CD14-positive monocyte (primary cell): Measurements from ENCODE around the gene COG7. TPM values are rescaled to one million over a fixed set of nuclear protein-coding genes. Genes with fewer than 3 reads are reported as not detected.

Source experiments
- DNase-seq, 3 donors: peaks; one replicate each; pipeline ENCODE4 v3.0.0-alpha.2; 2011 to 2022
- H2AFZ ChIP-seq: 2 replicates; pipeline ENCODE4 v1.6.0; 2012; ENCODE audit warnings: mild to moderate bottlenecking, low read depth, low read length, inconsistent platforms; ENCODE audit not compliant: insufficient read depth, poor library complexity, severe bottlenecking
- H3K27ac ChIP-seq, 2 donors: 1 replicate in 1 of 2; 2 replicates in 1 of 2; pipeline ENCODE4 v1.5.1; 2012 to 2013; ENCODE audit warnings: low read length in 2 of 2, control low read depth in 1 of 2, inconsistent platforms in 1 of 2, low read depth in 1 of 2, mild to moderate bottlenecking in 1 of 2
- H3K27me3 ChIP-seq, 2 donors: one replicate each; pipeline versions ENCODE4 v1.6.0 to v1.6.1; 2011 to 2013; ENCODE audit warnings: low read length in 2 of 2; ENCODE audit not compliant: control insufficient read depth in 2 of 2, insufficient read depth in 2 of 2
- H3K36me3 ChIP-seq, 2 donors: replicated peaks in 1 of 2; 1 replicate in 1 of 2; 2 replicates in 1 of 2; pipeline versions ENCODE4 v1.5.1 to v1.6.1; 2012 to 2013; ENCODE audit warnings: low read length in 2 of 2, control low read depth in 1 of 2, inconsistent platforms in 1 of 2, mild to moderate bottlenecking in 1 of 2; ENCODE audit not compliant: insufficient read depth in 2 of 2, control insufficient read depth in 1 of 2
- H3K4me1 ChIP-seq, 2 donors: 1 replicate in 1 of 2; 2 replicates in 1 of 2; pipeline versions ENCODE4 v1.5.1 to v1.6.1; 2012 to 2013; ENCODE audit warnings: low read length in 2 of 2, control low read depth in 1 of 2, inconsistent platforms in 1 of 2, mild to moderate bottlenecking in 1 of 2, moderate library complexity in 1 of 2; ENCODE audit not compliant: insufficient read depth in 2 of 2, control insufficient read depth in 1 of 2
- H3K4me2 ChIP-seq: replicated peaks from 2 replicates; pipeline ENCODE3; 2012; ENCODE audit warnings: low read length, moderate library complexity, mild to moderate bottlenecking; ENCODE audit not compliant: poor library complexity, severe bottlenecking; ENCODE audit errors: extremely low read depth
- H3K4me3 ChIP-seq, 3 experiments: fragments of 200-600 bp in 1 of 3; sonication (generic) in 1 of 3; replicated peaks in 1 of 3; 1 replicate in 2 of 3; 2 replicates in 1 of 3; pipeline ENCODE4 v1.5.1; 2011 to 2013; ENCODE audit warnings: low read length in 3 of 3, mild to moderate bottlenecking in 3 of 3, control low read depth in 2 of 3, low read depth in 2 of 3, inconsistent platforms in 1 of 3, moderate library complexity in 1 of 3
- H3K79me2 ChIP-seq: 2 replicates; pipeline ENCODE4 v1.6.0; 2012; ENCODE audit warnings: mild to moderate bottlenecking, control low read depth, inconsistent platforms, low read length, moderate library complexity; ENCODE audit not compliant: insufficient read depth
- H3K9ac ChIP-seq: 2 replicates; pipeline ENCODE4 v1.6.0; 2017; ENCODE audit warnings: low read length, mild to moderate bottlenecking; ENCODE audit not compliant: insufficient read depth, poor library complexity, severe bottlenecking
- H3K9me3 ChIP-seq, 2 donors: replicated peaks in 1 of 2; 1 replicate in 1 of 2; 2 replicates in 1 of 2; pipeline versions ENCODE4 v1.5.1 to v1.6.1; 2012 to 2013; ENCODE audit warnings: low read length in 2 of 2, control low read depth in 1 of 2; ENCODE audit not compliant: control insufficient read depth in 1 of 2, insufficient read depth in 1 of 2
- H4K20me1 ChIP-seq: 2 replicates; pipeline ENCODE4 v1.6.0; 2012; ENCODE audit warnings: mild to moderate bottlenecking, low read length, control low read depth, moderate library complexity; ENCODE audit not compliant: insufficient read depth
- H3K27ac Mint-ChIP-seq, 7 donors: one replicate each; pipeline ENCODE4 v1.8.0; 2020; ENCODE audit warnings: mild to moderate bottlenecking in 7 of 7, mixed read lengths in 7 of 7, moderate library complexity in 6 of 7, inconsistent platforms in 2 of 7
- H3K27me3 Mint-ChIP-seq, 3 donors: one replicate each; pipeline ENCODE4 v1.8.0; 2021 to 2022; ENCODE audit warnings: low read depth in 3 of 3, mild to moderate bottlenecking in 3 of 3, mixed read lengths in 3 of 3, moderate library complexity in 3 of 3, inconsistent platforms in 1 of 3
- H3K36me3 Mint-ChIP-seq, 2 donors: one replicate each; pipeline ENCODE4 v1.8.0; 2020; ENCODE audit warnings: mixed read lengths in 2 of 2, inconsistent platforms in 1 of 2, mild to moderate bottlenecking in 1 of 2
- H3K4me1 Mint-ChIP-seq: one replicate; pipeline ENCODE4 v1.8.0; 2020; ENCODE audit warnings: mild to moderate bottlenecking, mixed read lengths
- H3K4me3 Mint-ChIP-seq, 2 donors: one replicate each; pipeline ENCODE4 v1.8.0; 2020; ENCODE audit warnings: mild to moderate bottlenecking in 2 of 2, mixed read lengths in 2 of 2, moderate library complexity in 1 of 2
- H3K9me3 Mint-ChIP-seq, 7 donors: one replicate each; pipeline ENCODE4 v1.8.0; 2020 to 2022; ENCODE audit warnings: mixed read lengths in 7 of 7, mild to moderate bottlenecking in 6 of 7, moderate library complexity in 6 of 7, inconsistent platforms in 2 of 7
- WGBS: methylation state at CpG from one replicate; pipeline ENCODE4 v1.1.5; 2013; ENCODE audit warnings: missing lambda C conversion rate; ENCODE audit not compliant: insufficient coverage; 5-methylcytosine and 5-hydroxymethylcytosine counted together
- intact Hi-C, 2 donors: fragments of 100-400 bp; cut with micrococcal nuclease; formaldehyde crosslinking; loops; one replicate each; pipeline versions ENCODE4 v1.15.0 to v1.15.1; 2023
- polyA plus RNA-seq, 3 donors: library from polyadenylated mRNA; depleted of rRNA in 1 of 3; unstranded in 2 of 3; stranded (reverse) in 1 of 3; fragments of 300-500 nt in 2 of 3; fragments of >200 nt in 1 of 3; fragmentation: Illumina TruSeq in 2 of 3; gene quantifications; 1 replicate in 2 of 3; 2 replicates in 1 of 3; pipeline ENCODE4 v1.2.3, GENCODE V29; 2012 to 2021
- TF ChIP-seq, protein P1 (sequence below): fragments of 200-600 bp; IDR thresholded peaks from one replicate; pipeline ENCODE4 v1.8.0; 2022; ENCODE audit warnings: antibody characterized with exemption, mild to moderate bottlenecking

The COG7 gene
- polyA plus RNA-seq, 3 donors = 6.6 to 28.8 (median 8.0) TPM

DNA sequence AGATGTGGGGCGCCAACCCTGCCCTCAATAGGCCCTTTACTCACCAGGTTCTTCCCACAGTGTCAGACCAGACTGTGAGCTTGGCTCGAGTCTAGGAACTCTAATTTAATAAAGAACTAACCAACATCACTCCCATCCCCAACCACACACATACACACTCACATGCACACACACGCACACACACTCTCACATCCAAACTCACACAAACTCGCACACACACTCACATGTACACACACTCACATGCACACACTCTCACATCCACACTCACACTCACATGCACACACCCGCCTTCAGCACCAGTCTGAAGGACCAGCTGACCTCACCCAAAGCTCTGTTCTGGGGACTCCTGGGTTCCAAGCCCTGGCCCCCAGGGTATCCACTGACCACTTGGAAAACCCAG is 63.8 kb downstream of the COG7 start:
- Histone ChIP-seq H3K4me2 (no peak overlapping the region), H3K79me2 (no peaks in the 10 kb centered on the region), H3K27me3 (no peaks in the 10 kb centered on the region), H2AFZ (no peak overlapping the region), H3K9me3 (no peaks in the 10 kb centered on the region), H3K4me1 (no peaks in the 10 kb centered on the region), H4K20me1 (no peaks in the 10 kb centered on the region), H3K36me3 (peaks cover 33 to 66% of the 10 kb centered on the region in 2 donors), H3K9ac (no peak overlapping the region), H3K27ac (no peak overlapping the region), H3K4me3 (no peak overlapping the region)
- DNase-seq = no peak
- no peaks in the 10 kb centered on the region for H3K9me3 Mint-ChIP-seq
- H3K36me3 Mint-ChIP-seq = peaks cover 51 to 66% of the 10 kb centered on the region in 2 donors
- peak overlapping the region in 1 of 7 donors; percentile 1 for H3K27ac Mint-ChIP-seq
- H3K4me3 Mint-ChIP-seq = no peak overlapping the region
- no peaks in the 10 kb centered on the region for H3K4me1 Mint-ChIP-seq
- intact Hi-C loops = no loop called here
- 92% methylated on average over 4 of the region's 5 CpGs for WGBS
- peaks cover 0 to 2% (median 1%) of the 10 kb centered on the region in 3 donors for H3K27me3 Mint-ChIP-seq
- TF ChIP-seq, protein P1, sequence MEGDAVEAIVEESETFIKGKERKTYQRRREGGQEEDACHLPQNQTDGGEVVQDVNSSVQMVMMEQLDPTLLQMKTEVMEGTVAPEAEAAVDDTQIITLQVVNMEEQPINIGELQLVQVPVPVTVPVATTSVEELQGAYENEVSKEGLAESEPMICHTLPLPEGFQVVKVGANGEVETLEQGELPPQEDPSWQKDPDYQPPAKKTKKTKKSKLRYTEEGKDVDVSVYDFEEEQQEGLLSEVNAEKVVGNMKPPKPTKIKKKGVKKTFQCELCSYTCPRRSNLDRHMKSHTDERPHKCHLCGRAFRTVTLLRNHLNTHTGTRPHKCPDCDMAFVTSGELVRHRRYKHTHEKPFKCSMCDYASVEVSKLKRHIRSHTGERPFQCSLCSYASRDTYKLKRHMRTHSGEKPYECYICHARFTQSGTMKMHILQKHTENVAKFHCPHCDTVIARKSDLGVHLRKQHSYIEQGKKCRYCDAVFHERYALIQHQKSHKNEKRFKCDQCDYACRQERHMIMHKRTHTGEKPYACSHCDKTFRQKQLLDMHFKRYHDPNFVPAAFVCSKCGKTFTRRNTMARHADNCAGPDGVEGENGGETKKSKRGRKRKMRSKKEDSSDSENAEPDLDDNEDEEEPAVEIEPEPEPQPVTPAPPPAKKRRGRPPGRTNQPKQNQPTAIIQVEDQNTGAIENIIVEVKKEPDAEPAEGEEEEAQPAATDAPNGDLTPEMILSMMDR = no peak

DNA sequence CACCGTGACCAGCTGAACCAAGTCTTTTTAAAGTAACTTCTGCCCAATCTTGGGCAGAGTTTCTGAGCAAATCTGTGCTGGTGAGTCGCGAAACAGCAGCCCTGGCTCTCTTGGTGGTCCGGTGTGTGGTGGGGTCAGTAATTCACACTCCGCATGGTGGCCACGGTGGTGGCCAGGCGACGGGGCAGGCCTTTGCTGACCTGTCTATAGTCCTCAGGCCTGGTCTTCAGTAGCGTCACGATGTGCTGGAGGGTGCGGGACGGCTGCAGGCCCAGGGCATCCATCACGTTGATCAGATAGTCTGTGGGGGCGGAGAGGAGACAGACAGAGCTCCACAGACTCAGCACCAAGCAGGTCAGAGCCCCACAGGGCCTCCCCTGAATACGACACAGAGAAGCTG is 64.2 kb downstream of the COG7 start:
- WGBS = 92% methylated on average over 15 of the region's 15 CpGs
- H3K4me1 Mint-ChIP-seq = no peaks in the 10 kb centered on the region
- H3K9me3 Mint-ChIP-seq = no peaks in the 10 kb centered on the region
- peaks cover 33 to 62% of the 10 kb centered on the region in 2 donors for H3K36me3 ChIP-seq
- peaks cover 50 to 65% of the 10 kb centered on the region in 2 donors for H3K36me3 Mint-ChIP-seq
- TF ChIP-seq, protein P1 = no peak
- H3K4me1 ChIP-seq = no peaks in the 10 kb centered on the region
- H3K27me3 ChIP-seq = no peaks in the 10 kb centered on the region
- no peak overlapping the region for H3K9ac ChIP-seq
- H3K9me3 ChIP-seq = no peaks in the 10 kb centered on the region
- no peak overlapping the region for H3K4me3 Mint-ChIP-seq
- no peaks in the 10 kb centered on the region for H3K79me2 ChIP-seq
- peak overlapping the region in 1 of 7 donors; percentile 1 for H3K27ac Mint-ChIP-seq
- DNase-seq = no peak
- no peak overlapping the region for H3K4me3 ChIP-seq
- H2AFZ ChIP-seq = no peak overlapping the region
- H3K4me2 ChIP-seq = no peak overlapping the region
- H4K20me1 ChIP-seq = no peaks in the 10 kb centered on the region
- peaks cover 0 to 2% (median 1%) of the 10 kb centered on the region in 3 donors for H3K27me3 Mint-ChIP-seq
- intact Hi-C loops = no loop called here
- H3K27ac ChIP-seq = no peak overlapping the region
